Glutamatergic neuron (in vitro differentiated cells): ENCODE results near the gene RALA. TPM values are rescaled to one million over a fixed set of nuclear protein-coding genes. Genes with fewer than 3 reads are reported as not detected.

Source experiments
- DNase-seq: peaks from one replicate; pipeline ENCODE4 v3.0.0; 2022
- H3K27ac Mint-ChIP-seq: one replicate; pipeline ENCODE4 v1.8.0; 2020; ENCODE audit warnings: mild to moderate bottlenecking, mixed read lengths, inconsistent platforms; ENCODE audit not compliant: unreplicated experiment
- H3K27me3 Mint-ChIP-seq: one replicate; pipeline ENCODE4 v1.8.0; 2020; ENCODE audit warnings: mild to moderate bottlenecking, moderate library complexity, mixed read lengths, inconsistent platforms; ENCODE audit not compliant: unreplicated experiment
- H3K36me3 Mint-ChIP-seq: one replicate; pipeline ENCODE4 v1.8.0; 2020; ENCODE audit warnings: mild to moderate bottlenecking, mixed read lengths, inconsistent platforms; ENCODE audit not compliant: unreplicated experiment
- H3K4me1 Mint-ChIP-seq: one replicate; pipeline ENCODE4 v1.8.0; 2020; ENCODE audit warnings: mild to moderate bottlenecking, low read depth, mixed read lengths, inconsistent platforms; ENCODE audit not compliant: unreplicated experiment
- H3K4me3 Mint-ChIP-seq: one replicate; pipeline ENCODE4 v1.8.0; 2020; ENCODE audit warnings: mild to moderate bottlenecking, mixed read lengths, inconsistent platforms; ENCODE audit not compliant: unreplicated experiment
- H3K9me3 Mint-ChIP-seq: one replicate; pipeline ENCODE4 v1.8.0; 2020; ENCODE audit warnings: mild to moderate bottlenecking, moderate library complexity, mixed read lengths, inconsistent platforms; ENCODE audit not compliant: unreplicated experiment
- CTCF ChIP-seq: fragments of 200-600 bp; sonication (generic); IDR thresholded peaks from one replicate; pipeline ENCODE4 v1.5.0; 2021; ENCODE audit not compliant: partially characterized antibody, unreplicated experiment
- total RNA-seq: library from RNA; stranded (reverse); fragmentation: NEBNext Ultra II Directional; extraction: Animal tissue kit (Norgen Biotek cat#: 25700); gene quantifications from one replicate; pipeline ENCODE4 v1.2.1, GENCODE V29; 2021; ENCODE audit not compliant: unreplicated experiment

Gene RALA
- total RNA-seq, 1 donor from 2014 or later = 69.9 TPM

GRCh38 chr7:39670052-39670451, 46.7 kb downstream of the RALA start:
- Mint-ChIP-seq H3K27ac (peak overlapping the region; percentile 62), H3K27me3 (peaks cover 2% of the 10 kb centered on the region), H3K4me1 (peaks cover 33% of the 10 kb centered on the region), H3K9me3 (peaks cover 5% of the 10 kb centered on the region), H3K36me3 (no peaks in the 10 kb centered on the region), H3K4me3 (no peak overlapping the region)
- no peak for TF ChIP-seq CTCF
- DNase-seq = no peak

GRCh38 chr7:39670934-39671333, 47.6 kb downstream of the RALA start:
- peaks cover 30% of the 10 kb centered on the region for H3K4me1 Mint-ChIP-seq
- H3K27me3 Mint-ChIP-seq = peaks cover 2% of the 10 kb centered on the region
- DNase-seq = no peak
- no peak overlapping the region for H3K4me3 Mint-ChIP-seq
- peaks cover 7% of the 10 kb centered on the region for H3K9me3 Mint-ChIP-seq
- no peaks in the 10 kb centered on the region for H3K36me3 Mint-ChIP-seq
- no peak for TF ChIP-seq CTCF
- H3K27ac Mint-ChIP-seq = no peak overlapping the region

- H3K27ac Mint-ChIP-seq = no peak overlapping the region
- no peak overlapping the region for H3K4me3 Mint-ChIP-seq
- peaks cover 6% of the 10 kb centered on the region for H3K36me3 Mint-ChIP-seq
- no peak for DNase-seq
- peaks cover 2% of the 10 kb centered on the region for H3K27me3 Mint-ChIP-seq
- H3K9me3 Mint-ChIP-seq = peaks cover 6% of the 10 kb centered on the region
- TF ChIP-seq CTCF = no peak
- peaks cover 22% of the 10 kb centered on the region for H3K4me1 Mint-ChIP-seq
These were observed 48.8 kb downstream of the RALA start for GRCh38 chr7:39672176-39672575.

GRCh38 chr7:39673868-39674267, 50.5 kb downstream of the RALA start:
- H3K27me3 Mint-ChIP-seq = peaks cover 2% of the 10 kb centered on the region

GRCh38 chr7:39674406-39674805, 51.0 kb downstream of the RALA start:
- TF ChIP-seq CTCF = no peak
- Mint-ChIP-seq H3K4me3 (no peak overlapping the region), H3K9me3 (peaks cover 2% of the 10 kb centered on the region), H3K36me3 (peaks cover 6% of the 10 kb centered on the region), H3K4me1 (peaks cover 6% of the 10 kb centered on the region), H3K27ac (no peak overlapping the region), H3K27me3 (no peaks in the 10 kb centered on the region)
- DNase-seq = no peak

More at GRCh38 chr7:39673868-39674267, 50.5 kb downstream of the RALA start:
- TF ChIP-seq CTCF = no peak
- DNase-seq = no peak
- H3K9me3 Mint-ChIP-seq = peaks cover 4% of the 10 kb centered on the region
- peaks cover 6% of the 10 kb centered on the region for H3K36me3 Mint-ChIP-seq
- H3K4me3 Mint-ChIP-seq = no peak overlapping the region
- H3K4me1 Mint-ChIP-seq = peaks cover 8% of the 10 kb centered on the region
- no peak overlapping the region for H3K27ac Mint-ChIP-seq
